Measurements from ENCODE around the gene CABLES2.

The CABLES2 gene

GRCh38 chr20:62344092-62344491, 63.0 kb downstream of the CABLES2 start:
- no peak for DNase-seq (ENCODE audit: low read depth)
- no peak overlapping the region for H3K4me3 ChIP-seq (ENCODE audit: low read depth, low read length)

GRCh38 chr20:62342910-62343309, 64.2 kb downstream of the CABLES2 start:
- no peak for DNase-seq (ENCODE audit: low read depth)
- no peak overlapping the region for H3K4me3 ChIP-seq (ENCODE audit: low read depth, low read length)

- no peak for DNase-seq (ENCODE audit: low read depth)
- H3K4me3 ChIP-seq (ENCODE audit: low read depth, low read length): no peak overlapping the region
Measured at GRCh38 chr20:62339647-62340062, 67.4 kb downstream of the CABLES2 start.
